IMR-90 (cell line): Measurements from ENCODE around the gene JAKMIP2. TPM values are rescaled to one million over a fixed set of nuclear protein-coding genes. Genes with fewer than 3 reads are reported as not detected.

ENCODE experiments used
- ATAC-seq: fragments of 200-7000 bp; cut with Tn5 transposase; 2 replicates; pipeline ENCODE4 v1.9.1; 2020; ENCODE audit warnings: low read depth, mild to moderate bottlenecking, moderate library complexity
- BruUV-seq: library from RNA; stranded (reverse); fragments of 400-500 nt; replicated peaks from 2 replicates; lab custom pipeline; 2021; lab: Mats Ljungman, UMichigan
- CTCF ChIA-PET: fragments of 300-600 bp; formaldehyde crosslinking; extraction: SDS; loops from one replicate; lab custom pipeline; 2021; ENCODE audit warnings: antibody characterized with exemption; lab: Yijun Ruan, JAX
- POLR2A ChIA-PET: fragments of 300-600 bp; sonication (Branson Sonifier 250); formaldehyde crosslinking; loops from one replicate; lab custom pipeline; 2022; ENCODE audit warnings: antibody characterized with exemption; ENCODE audit not compliant: unreplicated experiment; lab: Charles Lee
- DNase-seq: peaks from one replicate; pipeline ENCODE4 v3.0.0; 2013
- H2AFZ ChIP-seq: replicated peaks from 2 replicates; pipeline ENCODE3; 2013; ENCODE audit warnings: low read length, mild to moderate bottlenecking; ENCODE audit not compliant: poor library complexity
- H2AK5ac ChIP-seq: 2 replicates; pipeline ENCODE4 v1.6.1; 2013; ENCODE audit warnings: low read depth, low read length, inconsistent platforms
- H2AK9ac ChIP-seq: replicated peaks from 2 replicates; pipeline ENCODE3; 2013; ENCODE audit warnings: mild to moderate bottlenecking, low read depth, low read length, moderate library complexity; ENCODE audit not compliant: poor library complexity
- H2BK120ac ChIP-seq: 2 replicates; pipeline ENCODE4 v1.6.1; 2013; ENCODE audit warnings: low read depth, low read length, inconsistent platforms
- H2BK15ac ChIP-seq: 3 replicates; pipeline ENCODE4 v1.6.1; 2013; ENCODE audit warnings: low read depth, low read length, inconsistent platforms
- H2BK20ac ChIP-seq: 2 replicates; pipeline ENCODE4 v1.6.1; 2013; ENCODE audit warnings: low read depth, mild to moderate bottlenecking, inconsistent platforms, low read length, moderate library complexity
- H2BK5ac ChIP-seq: 2 replicates; pipeline ENCODE4 v1.6.1; 2013; ENCODE audit warnings: mild to moderate bottlenecking, low read depth, low read length, inconsistent platforms; ENCODE audit not compliant: poor library complexity, severe bottlenecking
- H3K14ac ChIP-seq: replicated peaks from 2 replicates; pipeline ENCODE4 v1.6.1; 2013; ENCODE audit warnings: low read depth, low read length, inconsistent platforms
- H3K18ac ChIP-seq: 2 replicates; pipeline ENCODE4 v1.6.1; 2013; ENCODE audit warnings: low read depth, low read length, control low read depth
- H3K23ac ChIP-seq: 2 replicates; pipeline ENCODE4 v1.6.1; 2013; ENCODE audit warnings: low read depth, low read length, inconsistent platforms
- H3K27ac ChIP-seq: 2 replicates; pipeline ENCODE4 v1.5.1; 2013; ENCODE audit warnings: mild to moderate bottlenecking, control low read depth, low read length; ENCODE audit not compliant: insufficient read depth
- H3K27me3 ChIP-seq: 2 replicates; pipeline ENCODE4 v1.6.1; 2013; ENCODE audit warnings: low read length; ENCODE audit not compliant: control insufficient read depth, insufficient read depth
- H3K36me3 ChIP-seq: 2 replicates; pipeline ENCODE4 v1.6.1; 2013; ENCODE audit warnings: low read length, mixed read lengths; ENCODE audit not compliant: control insufficient read depth, insufficient read depth
- H3K4ac ChIP-seq: 2 replicates; pipeline ENCODE4 v1.6.1; 2013; ENCODE audit warnings: low read depth, low read length, inconsistent platforms
- H3K4me1 ChIP-seq: 2 replicates; pipeline ENCODE4 v1.6.1; 2013; ENCODE audit warnings: low read length, mixed read lengths; ENCODE audit not compliant: control insufficient read depth, insufficient read depth
- H3K4me2 ChIP-seq: 2 replicates; pipeline ENCODE4 v1.6.1; 2013; ENCODE audit warnings: low read depth, mild to moderate bottlenecking, control low read depth, low read length, moderate library complexity
- H3K4me3 ChIP-seq: 2 replicates; pipeline ENCODE4 v1.5.1; 2013; ENCODE audit warnings: low read depth, mild to moderate bottlenecking, control low read depth, low read length, moderate library complexity; ENCODE audit not compliant: insufficient read depth
- H3K56ac ChIP-seq: 2 replicates; pipeline ENCODE4 v1.6.1; 2013; ENCODE audit warnings: low read length, inconsistent platforms; ENCODE audit not compliant: insufficient read depth; ENCODE audit errors: extremely low read depth
- H3K79me1 ChIP-seq, 2 experiments: 2 replicates each; pipeline ENCODE4 v1.6.1; 2013; ENCODE audit warnings: low read length in 2 of 2, inconsistent platforms in 1 of 2, low read depth in 1 of 2
- H3K9ac ChIP-seq: 2 replicates; pipeline ENCODE4 v1.6.1; 2013; ENCODE audit warnings: low read depth, low read length, control low read depth
- H3K9me1 ChIP-seq: 2 replicates; pipeline ENCODE4 v1.6.1; 2013; ENCODE audit warnings: low read length, inconsistent platforms; ENCODE audit not compliant: insufficient read depth
- H3K9me3 ChIP-seq: 2 replicates; pipeline ENCODE4 v1.6.1; 2013; ENCODE audit warnings: low read length; ENCODE audit not compliant: control insufficient read depth, insufficient read depth
- H4K20me1 ChIP-seq: 2 replicates; pipeline ENCODE4 v1.6.1; 2013; ENCODE audit warnings: low read length, inconsistent platforms; ENCODE audit not compliant: insufficient read depth
- H4K5ac ChIP-seq: 2 replicates; pipeline ENCODE4 v1.6.1; 2013; ENCODE audit warnings: mild to moderate bottlenecking, low read depth, low read length, control low read depth
- H4K8ac ChIP-seq, 2 experiments: 2 replicates each; pipeline ENCODE4 v1.6.1; 2013; ENCODE audit warnings: low read depth in 2 of 2, low read length in 2 of 2, control low read depth in 1 of 2, inconsistent platforms in 1 of 2
- H4K91ac ChIP-seq: 2 replicates; pipeline ENCODE4 v1.6.1; 2013; ENCODE audit warnings: low read depth, low read length, inconsistent platforms; ENCODE audit not compliant: insufficient read depth
- CHD1 ChIP-seq: IDR thresholded peaks from 2 replicates; pipeline ENCODE4 v1.6.1; 2012; ENCODE audit warnings: low read depth, low read length, improper control_type of control experiment
- CTCF ChIP-seq: conservative IDR thresholded peaks from 2 replicates; pipeline ENCODE4 v1.5.1; 2012; ENCODE audit warnings: mild to moderate bottlenecking, low read depth, low read length, improper control_type of control experiment
- ELK1 ChIP-seq: fragments of 150-350 bp; IDR thresholded peaks from 2 replicates; pipeline ENCODE4 v1.6.1; 2016; ENCODE audit warnings: low read depth, mild to moderate bottlenecking, low read length, moderate library complexity, borderline replicate concordance
- FOS ChIP-seq: fragments of 150-350 bp; IDR thresholded peaks from 2 replicates; pipeline ENCODE4 v1.6.1; 2016; ENCODE audit warnings: low read depth, low read length
- MAFK ChIP-seq: IDR thresholded peaks from 2 replicates; pipeline ENCODE4 v1.6.1; 2012; ENCODE audit warnings: low read depth, low read length, improper control_type of control experiment
- MAZ ChIP-seq: IDR thresholded peaks from 2 replicates; pipeline ENCODE4 v1.6.1; 2012; ENCODE audit warnings: low read depth, mild to moderate bottlenecking, low read length, improper control_type of control experiment, moderate library complexity, borderline replicate concordance
- MXI1 ChIP-seq: IDR thresholded peaks from 2 replicates; pipeline ENCODE4 v1.6.1; 2012; ENCODE audit warnings: low read depth, mild to moderate bottlenecking, low read length, moderate library complexity, borderline replicate concordance
- NFE2L2 ChIP-seq: fragments of 150-350 bp; IDR thresholded peaks from 2 replicates; pipeline ENCODE4 v1.6.1; 2016; ENCODE audit warnings: low read depth, mild to moderate bottlenecking, low read length
- POLR2A ChIP-seq: IDR thresholded peaks from 2 replicates; pipeline ENCODE4 v1.6.1; 2012; ENCODE audit warnings: mild to moderate bottlenecking, low read depth, low read length
- RAD21 ChIP-seq: IDR thresholded peaks from 2 replicates; pipeline ENCODE4 v1.6.1; 2012; ENCODE audit warnings: low read length, improper control_type of control experiment
- RCOR1 ChIP-seq: IDR thresholded peaks from 2 replicates; pipeline ENCODE4 v1.6.1; 2012; ENCODE audit warnings: mild to moderate bottlenecking, low read length, improper control_type of control experiment; ENCODE audit not compliant: insufficient replicate concordance
- RFX5 ChIP-seq: IDR thresholded peaks from 2 replicates; pipeline ENCODE4 v1.8.0; 2012; ENCODE audit warnings: low read depth, mild to moderate bottlenecking, low read length, moderate library complexity
- SMC3 ChIP-seq: fragments of 150-350 bp; IDR thresholded peaks from 2 replicates; pipeline ENCODE4 v1.6.1; 2016; ENCODE audit warnings: low read depth, mild to moderate bottlenecking, antibody characterized with exemption, low read length, moderate library complexity
- USF2 ChIP-seq: fragments of 150-350 bp; IDR thresholded peaks from 2 replicates; pipeline ENCODE4 v1.6.1; 2017; ENCODE audit warnings: mild to moderate bottlenecking, antibody characterized with exemption, low read length, low read depth
- dilution Hi-C: fragments of 300-500 bp; cut with HindIII; formaldehyde crosslinking; loops from one replicate; pipeline ENCODE4 v1.14.3; 2018; ENCODE audit warnings: low sequenced_read_pairs; ENCODE audit not compliant: unreplicated experiment
- in situ Hi-C: fragments of 300-500 bp; cut with MboI; formaldehyde crosslinking; loops from 3 replicates; pipeline ENCODE4 v1.14.3; 2019; ENCODE audit warnings: low sequenced_read_pairs, inconsistent platforms, mixed read lengths
- intact Hi-C: fragments of 100-400 bp; cut with micrococcal nuclease; formaldehyde crosslinking; loops from 2 replicates; pipeline ENCODE4 v1.10.0; 2022
- polyA plus RNA-seq, 3 experiments: library from polyadenylated mRNA; depleted of rRNA; stranded (reverse); fragments of >200 nt; gene quantifications; 2 replicates each; pipeline ENCODE4 v1.2.3, GENCODE V29; 2012; ENCODE audit warnings: low replicate concordance in 1 of 3
- total RNA-seq: library from RNA; depleted of rRNA; stranded (reverse); fragments of >200 nt; gene quantifications from 2 replicates; pipeline ENCODE4 v1.2.3, GENCODE V29; 2012

The JAKMIP2 gene
- total and polyA plus RNA-seq, 2 of the 4 experiments (the other 2 are of a cell fraction), result under 0.01 TPM; not detected in 1

- H3K56ac ChIP-seq, result no peak overlapping the region
Observed at GRCh38 chr5:147735621-147736125, 46.9 kb downstream of the JAKMIP2 start.

More at GRCh38 chr5:147735621-147736125, 46.9 kb downstream of the JAKMIP2 start:
- Histone ChIP-seq H3K4me3 (no peak overlapping the region), H4K8ac (no peak overlapping the region), H2BK5ac (no peak overlapping the region), H3K4ac (no peak overlapping the region), H3K9me3 (no peaks in the 10 kb centered on the region), H2AK9ac (no peak overlapping the region), H2AFZ (no peak overlapping the region), H3K14ac (no peak overlapping the region), H3K9ac (no peak overlapping the region), H3K4me2 (no peak overlapping the region), H3K79me1 (no peaks in the 10 kb centered on the region), H3K18ac (no peak overlapping the region), H2BK15ac (no peak overlapping the region), H3K4me1 (no peaks in the 10 kb centered on the region), H4K91ac (no peak overlapping the region), H3K27ac (no peak overlapping the region), H3K9me1 (no peaks in the 10 kb centered on the region), H2AK5ac (no peak overlapping the region), H2BK120ac (no peak overlapping the region), H3K36me3 (no peaks in the 10 kb centered on the region), H4K20me1 (no peaks in the 10 kb centered on the region), H3K23ac (no peak overlapping the region), H4K5ac (no peak overlapping the region), H3K27me3 (no peaks in the 10 kb centered on the region), H2BK20ac (no peak overlapping the region)
- intact Hi-C loops (loop anchor here (2.0 kb wide), 1 partner anchor 33 kb away; no protein-coding TSS in a partner anchor), dilution Hi-C loops (no loop called here), in situ Hi-C loops (no loop called here)
- BruUV-seq, result no TSS peak
- ATAC-seq (no peak), DNase-seq (no peak)
- ChIA-PET POLR2A (no interaction called here), CTCF (no interaction called here)
- TF ChIP-seq POLR2A (no peak), MAZ (no peak), RFX5 (no peak), MAFK (no peak), CHD1 (no peak), MXI1 (no peak), NFE2L2 (no peak), RAD21 (no peak), ELK1 (no peak), USF2 (no peak), CTCF (no peak), RCOR1 (no peak), SMC3 (no peak), FOS (no peak)
